EH (cell line): ENCODE data around the gene HOXD10.

Experiments used
- DNase-seq: peaks from one replicate; pipeline ENCODE4 v3.0.0-alpha.2; 2015; ENCODE audit warnings: low read depth

The HOXD10 gene

DNA sequence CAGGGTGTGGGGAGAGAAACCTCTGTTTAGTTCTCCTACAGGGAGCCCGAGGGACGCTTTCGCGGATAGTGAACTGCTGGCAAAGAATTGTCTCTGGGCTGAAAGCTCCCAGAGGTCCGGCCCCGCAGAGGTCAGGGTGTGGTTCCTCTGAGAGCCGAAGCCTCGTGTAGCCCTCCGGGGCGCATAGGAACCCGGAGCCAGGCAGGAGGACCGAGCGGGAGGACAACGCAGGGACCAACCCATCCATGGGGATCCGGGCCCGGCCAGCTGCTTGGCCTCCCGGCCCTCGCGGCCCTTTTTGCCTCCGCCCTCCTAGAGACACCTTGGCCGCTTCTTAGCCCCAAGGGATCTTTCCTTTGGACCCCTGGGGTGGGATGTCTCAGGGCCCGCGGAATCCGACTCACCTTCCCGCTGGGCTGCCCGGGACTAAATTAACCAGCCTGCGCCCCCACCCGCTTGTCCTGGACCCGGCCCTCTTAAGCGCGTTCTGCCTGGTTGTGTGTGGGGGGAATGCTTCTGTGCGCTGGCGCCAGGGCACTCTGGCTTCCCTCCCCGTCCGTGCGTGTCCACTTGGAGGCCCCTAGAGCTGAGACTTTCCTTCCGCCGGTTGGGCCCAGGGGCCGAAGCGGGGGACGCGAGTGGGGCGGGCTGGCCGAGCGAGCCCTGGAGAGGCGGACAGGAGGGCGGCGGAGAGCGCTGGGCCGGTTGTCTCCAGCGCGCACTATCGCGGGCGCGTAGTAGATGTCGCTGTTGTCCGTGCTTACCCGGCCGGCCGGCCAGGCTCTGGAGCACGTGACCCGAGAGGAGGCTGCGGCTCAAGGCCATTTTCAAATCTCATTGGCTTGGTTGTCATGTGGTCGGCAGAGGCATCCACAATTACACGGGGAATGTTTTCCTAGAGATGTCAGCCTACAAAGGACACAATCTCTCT lies at the start of gene HOXD10:
Gene HOXD10 (plus strand): TSS at position 896 of the 931 bp plus-strand sequence. CDS start 56 bp downstream, outside the sequence.
- no peak for DNase-seq

GRCh38 chr2:176067589-176068418 lies 48.8 kb upstream of the HOXD10 start:
- no peak for DNase-seq

DNA sequence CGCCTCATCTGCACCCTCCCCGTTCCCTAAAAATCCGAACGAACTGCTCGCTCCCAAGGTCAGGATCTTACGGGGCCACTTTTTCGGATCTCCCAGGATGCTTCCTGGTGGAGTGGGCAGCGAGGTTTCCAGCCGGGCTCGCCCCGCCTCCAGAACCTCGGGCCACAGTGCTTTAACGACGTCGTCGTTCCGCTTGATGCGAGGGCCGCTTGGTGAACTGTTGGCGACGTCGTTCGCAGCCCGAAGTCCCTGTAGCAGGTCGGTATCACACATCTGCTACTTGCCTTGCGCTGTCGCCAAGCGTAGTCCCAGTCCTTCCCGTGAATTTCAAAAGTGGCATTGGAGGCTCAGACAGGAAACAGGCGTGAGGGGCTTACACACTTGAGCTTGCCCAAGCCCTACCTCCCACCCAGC lies 48.2 kb upstream of the HOXD10 start:
- DNase-seq: no peak

DNA sequence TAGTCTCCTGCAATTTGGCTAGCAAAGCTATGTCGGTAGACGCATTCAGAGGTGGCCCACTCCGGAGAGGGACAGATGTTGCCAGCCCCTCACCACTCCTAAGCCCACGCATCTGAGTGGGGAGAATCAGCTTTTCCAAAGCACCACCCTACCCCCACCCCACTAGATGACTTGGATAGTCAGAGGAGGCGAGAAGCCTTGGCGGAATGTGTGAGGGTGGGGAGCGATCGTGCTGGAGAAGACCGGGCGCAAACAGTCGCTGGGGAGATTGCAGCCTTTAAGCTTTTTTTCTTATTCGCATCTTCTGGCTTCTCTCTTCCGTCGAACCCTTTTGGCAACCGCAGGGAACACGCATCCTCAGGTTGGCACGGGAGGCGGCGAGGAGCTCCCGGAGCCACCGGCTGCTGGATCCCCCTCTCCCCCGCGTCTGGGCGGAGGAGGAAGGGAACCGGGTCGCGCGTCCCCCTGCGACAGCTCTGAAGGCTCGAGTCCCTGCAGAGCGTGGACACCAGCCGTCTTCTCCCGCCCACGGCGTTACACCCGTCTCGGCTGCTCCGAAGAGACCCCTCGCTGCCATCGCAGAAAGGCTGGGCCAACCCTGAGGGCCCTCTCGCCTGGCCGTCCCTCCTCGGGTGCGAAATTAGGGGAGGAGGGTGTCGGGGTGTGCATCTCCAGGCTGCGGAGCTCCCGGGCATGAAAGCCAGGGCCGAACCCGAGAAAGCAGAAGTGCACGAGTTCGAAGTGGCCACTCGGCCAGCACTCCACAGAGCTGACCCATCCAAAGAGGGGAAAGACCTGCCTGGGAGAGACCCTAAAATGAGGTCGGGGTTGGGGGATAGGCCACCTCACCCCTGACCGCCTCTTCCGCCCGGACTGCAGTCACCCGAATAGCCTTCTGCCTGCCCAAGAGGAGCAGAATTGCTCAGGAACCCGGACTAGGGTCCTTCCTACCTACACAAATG lies 45.0 kb upstream of the HOXD10 start:
- no peak for DNase-seq

GRCh38 chr2:176072292-176072669 lies 44.3 kb upstream of the HOXD10 start:
- DNase-seq: no peak

DNA sequence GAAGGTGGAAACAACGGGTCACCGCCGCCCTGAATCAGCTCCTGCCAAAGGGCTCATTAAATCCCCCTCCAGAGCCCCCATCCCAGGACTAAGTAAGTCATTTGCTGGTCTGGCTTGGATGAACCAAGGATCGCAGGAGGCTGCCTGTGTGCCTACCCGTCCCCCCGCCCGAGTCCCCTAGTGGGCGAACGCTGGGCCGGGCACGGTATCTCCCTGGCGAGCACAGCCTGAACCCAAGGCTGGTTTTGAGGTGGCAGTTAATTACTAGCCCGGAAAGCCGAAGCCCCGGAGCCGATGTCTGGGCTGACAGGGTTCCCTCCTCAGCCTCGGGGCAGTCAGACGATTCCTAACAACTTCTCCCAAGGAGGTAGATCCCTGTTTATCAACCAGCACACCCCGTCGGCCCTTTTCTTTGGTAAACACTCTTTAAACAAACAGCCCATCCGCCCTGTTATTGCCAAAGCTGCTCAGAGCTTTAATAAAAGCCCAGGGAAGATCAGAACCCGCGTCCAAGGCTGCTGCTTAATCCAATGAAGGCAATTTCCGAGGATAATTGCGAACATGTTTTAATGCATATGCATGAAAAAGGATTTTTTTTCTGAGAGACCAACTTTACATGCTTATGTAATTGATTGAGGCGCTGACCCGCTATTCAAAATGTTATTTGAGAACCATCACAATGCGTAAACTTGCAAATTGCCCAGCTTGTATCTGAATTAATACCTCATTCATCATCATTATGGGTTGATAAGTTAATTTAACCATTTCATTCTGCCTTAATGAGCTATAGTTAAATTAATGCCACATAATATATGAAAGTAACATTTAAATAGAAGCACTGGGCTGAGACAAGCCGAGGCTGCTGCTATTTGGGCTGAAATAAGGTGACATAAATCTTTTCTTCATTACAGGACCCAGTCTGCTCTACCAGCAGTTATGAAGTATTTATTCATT lies 43.4 kb upstream of the HOXD10 start:
- DNase-seq: no peak

DNA sequence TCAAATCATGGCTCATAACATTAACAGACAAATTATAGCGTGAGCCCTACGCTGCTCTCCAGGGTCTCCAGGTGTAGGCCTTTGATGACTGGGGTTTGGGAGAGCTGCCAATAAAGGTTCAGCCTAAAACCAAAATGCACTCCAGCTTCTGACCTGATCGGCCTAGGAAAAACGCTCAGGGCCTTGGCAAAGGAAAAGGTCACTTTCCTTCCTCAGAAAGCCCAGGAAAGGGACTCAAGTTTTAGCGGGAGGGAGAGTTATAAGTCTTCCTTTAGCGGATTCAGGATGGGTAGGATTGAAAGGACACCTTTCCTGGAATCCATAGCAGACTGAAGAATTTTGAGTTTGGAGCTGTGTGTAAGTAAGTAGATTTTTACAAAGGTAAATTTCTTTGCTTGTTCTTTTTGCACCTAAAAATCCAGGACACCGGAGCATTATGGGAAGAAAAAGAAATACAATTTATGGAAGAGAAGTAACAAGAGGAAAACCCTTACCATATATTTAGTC lies 41.6 kb upstream of the HOXD10 start:
- DNase-seq: no peak

DNA sequence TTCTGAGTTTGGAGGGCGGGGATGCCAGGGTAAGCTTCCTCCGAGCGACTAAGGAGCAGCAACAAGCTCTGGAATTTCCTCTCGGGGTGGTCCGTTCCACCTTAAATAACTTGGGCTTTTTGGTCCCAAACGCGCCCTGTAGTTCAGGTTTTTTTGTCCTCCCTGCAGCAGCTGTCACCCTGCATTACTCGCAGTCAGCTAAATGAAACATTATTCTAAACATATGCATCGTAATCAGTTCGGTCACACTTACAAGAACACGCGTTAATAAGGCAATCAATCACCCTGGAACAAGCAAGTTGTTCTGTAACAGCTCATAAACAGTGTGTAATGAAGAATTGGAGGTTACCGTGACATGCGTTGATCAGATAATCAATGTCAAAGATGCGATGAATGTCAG lies 41.1 kb upstream of the HOXD10 start:
- DNase-seq: no peak

GRCh38 chr2:176076063-176076462 lies 40.5 kb upstream of the HOXD10 start:
- no peak for DNase-seq

- no peak for DNase-seq
These were observed 39.8 kb upstream of the HOXD10 start for GRCh38 chr2:176076796-176077195.

GRCh38 chr2:176078541-176079284 lies 37.9 kb upstream of the HOXD10 start:
- no peak for DNase-seq

GRCh38 chr2:176079285-176079830 lies 37.2 kb upstream of the HOXD10 start:
- no peak for DNase-seq

- DNase-seq: peak; percentile 69
These were observed 36.6 kb upstream of the HOXD10 start for GRCh38 chr2:176079831-176080539.

- DNase-seq: peak; percentile 21
These were observed 35.8 kb upstream of the HOXD10 start for GRCh38 chr2:176080540-176081375.

DNA sequence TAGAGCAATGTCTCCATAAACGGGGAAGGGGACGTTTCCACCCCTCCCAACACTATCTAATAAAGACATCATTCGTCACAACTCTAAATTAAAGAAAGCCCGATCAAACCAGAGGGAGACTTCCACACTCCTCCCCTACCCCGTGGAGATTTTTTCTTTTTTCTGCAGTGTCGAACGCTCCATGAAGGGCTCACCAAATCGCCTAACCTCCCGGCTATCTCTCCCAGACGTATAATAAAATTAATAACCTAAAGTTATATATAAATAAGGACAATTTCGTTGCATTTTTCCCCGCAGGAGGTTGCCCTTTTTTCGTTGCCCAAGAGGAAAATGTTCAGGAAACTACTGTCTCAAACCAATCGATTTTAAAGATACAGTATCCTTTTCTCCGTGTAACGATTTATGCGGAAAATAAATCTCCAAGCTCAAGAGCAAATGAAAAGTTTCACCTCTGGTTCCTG lies 35.2 kb upstream of the HOXD10 start:
- no peak for DNase-seq

DNA sequence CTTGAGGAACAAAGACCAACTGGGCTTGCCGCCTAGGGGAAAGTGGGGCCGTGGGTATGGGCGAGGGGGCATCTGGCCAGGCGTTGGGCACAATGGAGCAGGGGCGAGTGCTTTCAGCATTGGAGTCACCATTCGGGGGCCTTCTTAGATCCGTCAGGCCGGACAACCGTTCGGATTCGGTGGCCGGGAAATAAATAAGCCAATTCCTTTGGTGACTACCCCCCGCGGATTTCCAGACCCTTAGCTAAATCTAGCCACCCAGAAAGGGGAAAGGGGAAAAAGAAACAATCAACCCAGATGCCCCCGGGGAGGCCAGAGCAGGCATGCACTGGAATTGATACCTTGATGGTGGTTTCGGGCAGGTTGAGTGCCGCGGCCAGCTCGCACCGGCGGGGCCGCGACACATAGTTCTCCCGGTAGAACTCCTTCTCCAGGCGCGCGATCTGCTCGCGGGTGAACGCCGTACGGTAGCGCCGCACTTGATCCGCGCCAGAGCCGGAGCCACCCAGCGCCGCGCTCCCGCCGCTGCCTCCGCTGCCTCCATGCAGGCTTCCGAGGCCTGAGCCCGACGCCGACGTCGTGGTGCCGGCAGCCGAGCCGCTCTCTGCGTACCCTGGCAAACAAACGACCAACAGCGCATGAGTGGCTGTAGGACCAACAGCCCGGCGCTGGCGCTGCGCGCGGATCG lies 34.6 kb upstream of the HOXD10 start:
- DNase-seq: no peak

DNA sequence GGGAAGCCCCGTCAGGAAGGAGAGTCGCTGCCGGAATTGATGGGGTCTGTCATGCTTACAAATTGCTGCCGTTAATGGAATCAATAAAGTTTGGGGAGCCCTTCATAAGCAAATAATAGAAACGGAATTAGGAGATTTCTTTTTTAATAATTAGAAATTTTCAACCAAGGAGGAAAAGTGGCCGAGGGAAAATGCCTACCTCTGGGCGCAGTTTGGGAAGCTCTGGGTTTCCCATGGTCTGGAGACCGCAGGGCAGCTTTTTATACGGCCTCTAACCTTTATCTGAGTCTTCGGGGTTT lies 34.1 kb upstream of the HOXD10 start:
- DNase-seq: no peak
